Lung (tissue), 12 donors: ENCODE measurements around the gene PDE6A. TPM values are rescaled to one million over a fixed set of nuclear protein-coding genes. Genes with fewer than 3 reads are reported as not detected.

Source experiments
- ATAC-seq: fragments of 200-7000 bp; cut with Tn5 transposase; one replicate; pipeline ENCODE4 v1.9.1; 2020; ENCODE audit warnings: moderate number of reproducible peaks; ENCODE audit not compliant: insufficient read depth, low FRiP score
- DNase-seq, 3 donors: peaks; one replicate each; pipeline ENCODE4 v3.0.0-alpha.2; 2013 to 2017
- H3K27ac ChIP-seq, 2 donors: one replicate each; pipeline ENCODE4 v1.5.1; 2013; ENCODE audit warnings: mild to moderate bottlenecking in 2 of 2, moderate library complexity in 2 of 2, control low read depth in 1 of 2, inconsistent platforms in 1 of 2, low read depth in 1 of 2, low read length in 1 of 2
- H3K27me3 ChIP-seq, 3 donors: one replicate each; pipeline ENCODE4 v1.5.1; 2013; ENCODE audit warnings: low read length in 2 of 3; ENCODE audit not compliant: control insufficient read depth in 3 of 3, insufficient read depth in 3 of 3
- H3K36me3 ChIP-seq, 4 donors: one replicate each; pipeline ENCODE4 v1.5.1; 2013; ENCODE audit warnings: low read length in 4 of 4, mild to moderate bottlenecking in 1 of 4, moderate library complexity in 1 of 4; ENCODE audit not compliant: control insufficient read depth in 4 of 4, insufficient read depth in 4 of 4
- H3K4me1 ChIP-seq, 5 donors: one replicate each; pipeline ENCODE4 v1.5.1; 2013; ENCODE audit warnings: low read length in 5 of 5, mild to moderate bottlenecking in 2 of 5, moderate library complexity in 1 of 5; ENCODE audit not compliant: control insufficient read depth in 5 of 5, insufficient read depth in 5 of 5
- H3K4me3 ChIP-seq: one replicate; pipeline ENCODE4 v1.5.1; 2013; ENCODE audit warnings: mild to moderate bottlenecking, control low read depth, moderate library complexity
- H3K9ac ChIP-seq, 2 donors: one replicate each; pipeline ENCODE4 v1.5.1; 2013; ENCODE audit warnings: low read length in 2 of 2, control low read depth in 1 of 2; ENCODE audit not compliant: insufficient read depth in 1 of 2
- H3K9me3 ChIP-seq, 4 donors: one replicate each; pipeline ENCODE4 v1.5.1; 2013; ENCODE audit warnings: low read length in 3 of 4, mild to moderate bottlenecking in 1 of 4, moderate library complexity in 1 of 4; ENCODE audit not compliant: control insufficient read depth in 4 of 4, insufficient read depth in 3 of 4
- WGBS, 2 donors: extraction: QIAGEN DNeasy Blood & Tissue Kit; methylation state at CpG; one replicate each; pipeline ENCODE4 v1.1.7; 2013; 5-methylcytosine and 5-hydroxymethylcytosine counted together
- polyA plus RNA-seq, 2 donors: library from polyadenylated mRNA; stranded (reverse); fragments of 200-250 nt; gene quantifications; one replicate each; pipeline ENCODE4 v1.2.1, GENCODE V29; 2013
- total RNA-seq, 2 donors: library from RNA; depleted of rRNA in 1 of 2; stranded (reverse); fragments of >200 nt in 1 of 2; gene quantifications; one replicate each; pipeline ENCODE4 v1.2.1, GENCODE V29; 2014 to 2021
- TF ChIP-seq, protein P1 (sequence below): IDR thresholded peaks from 2 replicates; pipeline ENCODE4 v1.5.1; 2012; ENCODE audit warnings: mild to moderate bottlenecking; ENCODE audit errors: control extremely low read depth, extremely low read depth
- donor health status: control.
- donor health status: control.
- donor health status: Bipolar disorder and iron deficiency.
- donor health status: healthy.
- donor health status: DM: yes; HTN: yes; CAD: no.

Gene PDE6A
- total and polyA plus RNA-seq, 4 donors: 0.03 to 0.06 (median 0.06) TPM; not detected in 1

DNA sequence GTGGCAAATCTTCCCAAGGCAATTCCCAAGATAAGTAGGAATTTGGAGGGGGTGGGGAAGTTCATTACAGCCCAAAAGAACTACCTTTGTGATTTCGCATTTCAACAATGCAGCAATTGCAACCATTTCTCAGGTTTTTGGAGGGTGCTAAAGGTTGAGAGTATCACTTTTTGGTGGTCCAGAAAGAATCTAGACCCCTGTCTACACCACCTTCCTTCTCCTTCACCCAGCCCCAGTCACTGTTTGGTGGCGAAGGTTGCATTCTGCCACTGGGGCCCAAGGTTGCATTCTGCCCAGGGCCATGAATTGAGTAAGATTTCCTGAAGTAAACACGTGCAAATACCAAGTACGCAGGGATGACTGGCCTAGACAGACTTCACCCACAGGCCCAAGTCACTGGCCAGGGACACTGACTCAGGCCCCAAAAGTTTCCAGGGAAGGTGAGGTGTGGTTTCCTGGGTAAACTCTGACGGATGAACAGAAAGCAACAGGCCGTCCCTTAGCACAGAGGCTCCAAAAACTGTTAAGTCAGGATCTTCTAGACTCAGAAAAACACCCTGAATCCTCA, 5.7 kb downstream of the PDE6A start:
- Histone ChIP-seq H3K36me3 (no peaks in the 10 kb centered on the region), H3K9me3 (no peaks in the 10 kb centered on the region), H3K4me3 (no peak overlapping the region), H3K27me3 (no peaks in the 10 kb centered on the region), H3K4me1 (peaks cover 0 to 21% (median 4%) of the 10 kb centered on the region in 5 donors), H3K9ac (no peak overlapping the region), H3K27ac (peak overlapping the region in 1 of 2 donors; percentile 24)
- DNase-seq (no peak), ATAC-seq (no peak)
- TF ChIP-seq, protein P1, sequence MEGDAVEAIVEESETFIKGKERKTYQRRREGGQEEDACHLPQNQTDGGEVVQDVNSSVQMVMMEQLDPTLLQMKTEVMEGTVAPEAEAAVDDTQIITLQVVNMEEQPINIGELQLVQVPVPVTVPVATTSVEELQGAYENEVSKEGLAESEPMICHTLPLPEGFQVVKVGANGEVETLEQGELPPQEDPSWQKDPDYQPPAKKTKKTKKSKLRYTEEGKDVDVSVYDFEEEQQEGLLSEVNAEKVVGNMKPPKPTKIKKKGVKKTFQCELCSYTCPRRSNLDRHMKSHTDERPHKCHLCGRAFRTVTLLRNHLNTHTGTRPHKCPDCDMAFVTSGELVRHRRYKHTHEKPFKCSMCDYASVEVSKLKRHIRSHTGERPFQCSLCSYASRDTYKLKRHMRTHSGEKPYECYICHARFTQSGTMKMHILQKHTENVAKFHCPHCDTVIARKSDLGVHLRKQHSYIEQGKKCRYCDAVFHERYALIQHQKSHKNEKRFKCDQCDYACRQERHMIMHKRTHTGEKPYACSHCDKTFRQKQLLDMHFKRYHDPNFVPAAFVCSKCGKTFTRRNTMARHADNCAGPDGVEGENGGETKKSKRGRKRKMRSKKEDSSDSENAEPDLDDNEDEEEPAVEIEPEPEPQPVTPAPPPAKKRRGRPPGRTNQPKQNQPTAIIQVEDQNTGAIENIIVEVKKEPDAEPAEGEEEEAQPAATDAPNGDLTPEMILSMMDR: no peak
- 33 to 74% methylated on average over 6 of the region's 6 CpGs for WGBS, 2 donors

- no peak overlapping the region for H3K9ac ChIP-seq
- H3K4me1 ChIP-seq: peaks cover 0 to 21% (median 5%) of the 10 kb centered on the region in 5 donors
- H3K36me3 ChIP-seq: no peaks in the 10 kb centered on the region
- DNase-seq (no peak), ATAC-seq (no peak)
- no peaks in the 10 kb centered on the region for H3K9me3 ChIP-seq
- H3K4me3 ChIP-seq: no peak overlapping the region
- TF ChIP-seq, protein P1: no peak
- 23 to 34% methylated on average over 2 of the region's 2 CpGs for WGBS, 2 donors
- H3K27ac ChIP-seq: peak overlapping the region in 1 of 2 donors; percentile 48
- H3K27me3 ChIP-seq: no peaks in the 10 kb centered on the region
These were observed 6.3 kb downstream of the PDE6A start for GRCh38 chr5:149938279-149938678.

GRCh38 chr5:149937610-149938009, 7.0 kb downstream of the PDE6A start:
- H3K9me3 ChIP-seq: no peaks in the 10 kb centered on the region
- no peak for DNase-seq
- H3K36me3 ChIP-seq: no peaks in the 10 kb centered on the region
- no peak for ATAC-seq
- peaks cover 0 to 21% (median 5%) of the 10 kb centered on the region in 5 donors for H3K4me1 ChIP-seq
- H3K9ac ChIP-seq: no peak overlapping the region
- no peak overlapping the region for H3K4me3 ChIP-seq
- H3K27me3 ChIP-seq: peaks cover 0 to 2% (median 0%) of the 10 kb centered on the region in 3 donors
- WGBS, 2 donors: 35 to 50% methylated on average over 1 of the region's 1 CpG
- peak overlapping the region in 1 of 2 donors; percentile 48 for H3K27ac ChIP-seq
- TF ChIP-seq, protein P1: no peak

DNA sequence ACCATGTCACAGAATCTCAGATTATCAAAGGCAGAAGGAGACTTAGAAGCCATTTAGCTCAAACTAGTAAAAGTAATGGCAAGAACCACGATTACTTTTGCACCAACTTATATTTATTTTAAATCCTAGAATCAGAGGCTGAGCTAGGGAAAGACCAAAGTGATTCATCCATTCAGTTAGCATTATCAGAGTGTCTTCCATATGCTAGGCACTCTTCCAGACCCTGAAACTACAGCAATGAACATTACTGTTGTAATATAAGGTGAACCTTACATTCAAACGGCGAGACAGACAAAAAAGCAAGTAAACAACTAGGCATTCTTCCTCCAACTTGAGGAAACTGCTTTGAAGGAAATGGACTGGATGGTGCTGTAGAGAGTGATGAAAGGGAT, 7.9 kb downstream of the PDE6A start:
- ATAC-seq (no peak), DNase-seq (no peak)
- Histone ChIP-seq H3K27ac (no peak overlapping the region), H3K36me3 (no peaks in the 10 kb centered on the region), H3K4me3 (no peak overlapping the region), H3K4me1 (peaks cover 0 to 21% (median 5%) of the 10 kb centered on the region in 5 donors), H3K27me3 (peaks cover 0 to 2% (median 0%) of the 10 kb centered on the region in 3 donors), H3K9ac (no peak overlapping the region), H3K9me3 (no peaks in the 10 kb centered on the region)
- WGBS, 2 donors: 66 to 76% methylated on average over 3 of the region's 3 CpGs
- TF ChIP-seq, protein P1: no peak
